K562 (cell line): ENCODE results near the gene LSM14B. TPM values are rescaled to one million over a fixed set of nuclear protein-coding genes. Genes with fewer than 3 reads are reported as not detected.
A peak's percentile ranks its signal among the peaks of the same experiment; 100 is the strongest.

Experiments
- CBFB ChIP-seq: sonication (generic); formaldehyde crosslinking; IDR thresholded peaks from 2 replicates; pipeline ENCODE4 v1.4.0; 2020; ENCODE audit warnings: mild to moderate bottlenecking, missing genetic modification reagents
- CXXC5 ChIP-seq: fragments of 250-450 bp; sonication (Bioruptor Pico); IDR thresholded peaks from 2 replicates; pipeline ENCODE4 v1.8.0; 2022; ENCODE audit warnings: inconsistent platforms, mild to moderate bottlenecking, moderate library complexity
- MNT ChIP-seq, 2 experiments: fragments of 450-650 bp; conservative IDR thresholded peaks; 2 replicates each; pipeline ENCODE4 v1.6.1; 2017; ENCODE audit warnings: mild to moderate bottlenecking in 2 of 2, moderate library complexity in 2 of 2
- PTBP1 ChIP-seq: fragments of 200-400 bp; formaldehyde crosslinking; IDR thresholded peaks from 2 replicates; pipeline ENCODE4 v1.6.1; 2017; ENCODE audit warnings: low read depth, low read length
- ZKSCAN3 ChIP-seq: fragments of 250-450 bp; sonication (Bioruptor Pico); IDR thresholded peaks from 2 replicates; pipeline ENCODE4 v1.4.0; 2020
- ZNF263 ChIP-seq: sonication (generic); formaldehyde crosslinking; IDR thresholded peaks from 2 replicates; pipeline ENCODE4 v1.8.0; 2022; ENCODE audit warnings: mild to moderate bottlenecking, missing genetic modification reagents, borderline replicate concordance
- ZNF274 ChIP-seq: IDR thresholded peaks from 2 replicates; pipeline ENCODE4 v1.6.1; 2011; ENCODE audit warnings: low read depth, mild to moderate bottlenecking, low read length, moderate library complexity, borderline replicate concordance
- ZNF347 ChIP-seq: fragments of 450-650 bp; formaldehyde crosslinking; IDR thresholded peaks from 2 replicates; pipeline ENCODE4 v1.4.0; 2020; ENCODE audit warnings: low read depth, mild to moderate bottlenecking, moderate library complexity
- ZNF76 ChIP-seq: fragments of 250-450 bp; sonication (Bioruptor Pico); IDR thresholded peaks from 2 replicates; pipeline ENCODE4 v1.4.0; 2020; ENCODE audit warnings: mild to moderate bottlenecking, moderate library complexity, borderline replicate concordance
- polyA plus RNA-seq, 8 experiments: library from polyadenylated mRNA; depleted of rRNA in 4 of 8; stranded (reverse) in 5 of 8; unstranded in 3 of 8; fragments of >200 nt; fragmentation: Nextera tagmentation in 2 of 8; fragmentation: Illumina TruSeq in 1 of 8; extraction: Ambion mirVana in 2 of 8; extraction: Trizol in 1 of 8; gene quantifications; 2 replicates each; pipeline versions ENCODE4 v1.2.1 to v1.2.3, GENCODE V29; 2011 to 2014; ENCODE audit warnings: inconsistent platforms in 1 of 8, missing spikeins in 1 of 8
- total RNA-seq, 7 experiments: library from RNA; depleted of rRNA in 6 of 7; stranded (reverse); fragments of >200 nt in 6 of 7; fragmentation: Illumina TruSeq in 2 of 7; extraction: Trizol in 2 of 7; gene quantifications; 2 replicates each; pipeline versions ENCODE4 v1.2.1 to v1.2.3, GENCODE V29; 2011 to 2021; ENCODE audit warnings: low replicate concordance in 1 of 7

LSM14B gene
- total and polyA plus RNA-seq, 9 of the 15 experiments (the other 6 are each of a cell fraction or from before 2014, with no cell fraction given): 0.66 to 36.0 (median 20.2) TPM

- TF ChIP-seq CBFB (CRISPR knock-in tag) (no peak), ZNF76 (no peak), ZNF347 (CRISPR knock-in tag) (no peak), ZNF263 (CRISPR knock-in tag) (no peak), CXXC5 (CRISPR knock-in tag) (peak; percentile 96), MNT (conservative IDR thresholded peaks at IDR 0.05) (peak in 1 of 2 experiments; percentile 55; a peak in 2 of 4 replicates), PTBP1 (no peak), ZKSCAN3 (CRISPR knock-in tag) (no peak), ZNF274 (no peak)
- TF ChIP-seq, all 486 proteins: peak for 67
Measured at GRCh38 chr20:62143081-62143956, 21.0 kb downstream of the LSM14B start, which contains the start of the genes PSMA7 and SS18L1 (continued).
